Measurements from ENCODE around the gene TSGA10.
"Not testable (repeated sequence)": the region's sequence is repeated elsewhere in the genome, so short reads cannot be mapped to it uniquely, and the experiment has no call there.

The TSGA10 gene

DNA sequence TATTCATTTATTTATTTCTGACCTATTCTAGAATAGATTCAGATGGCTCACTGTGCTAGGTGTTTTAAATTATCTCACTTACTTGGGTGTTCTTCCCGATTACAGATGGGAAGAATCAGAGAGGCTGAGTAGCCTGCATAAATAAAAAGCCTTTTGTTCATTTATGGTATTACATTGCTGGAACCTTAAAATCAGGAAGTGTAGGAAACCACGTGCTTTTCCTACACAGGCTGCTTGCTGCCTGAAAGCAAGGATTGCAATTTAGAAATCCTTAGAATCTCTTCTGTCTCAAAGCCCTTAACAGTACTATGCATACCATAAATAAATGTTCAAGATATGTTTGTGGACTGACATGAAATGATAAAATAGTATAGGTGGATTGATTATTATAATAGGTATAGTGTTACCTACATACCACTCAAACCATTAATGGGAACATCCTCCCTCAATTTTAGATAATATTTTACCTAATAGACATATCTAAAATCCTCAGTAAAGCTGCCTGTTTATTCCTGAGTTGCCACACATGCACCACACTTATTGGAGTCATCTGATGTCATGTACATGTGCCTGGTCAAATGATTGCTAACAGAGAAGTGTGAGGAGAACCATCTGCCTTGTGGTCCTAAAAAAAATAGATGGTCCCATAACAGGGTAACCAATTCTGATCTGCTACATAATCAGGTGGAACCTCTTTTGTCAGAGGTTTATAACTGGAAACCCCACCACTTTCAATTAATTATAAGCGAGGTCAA, 86.7 kb downstream of the TSGA10 start:
- DNase-seq (ENCODE audit: low spot score) = no peak

DNA sequence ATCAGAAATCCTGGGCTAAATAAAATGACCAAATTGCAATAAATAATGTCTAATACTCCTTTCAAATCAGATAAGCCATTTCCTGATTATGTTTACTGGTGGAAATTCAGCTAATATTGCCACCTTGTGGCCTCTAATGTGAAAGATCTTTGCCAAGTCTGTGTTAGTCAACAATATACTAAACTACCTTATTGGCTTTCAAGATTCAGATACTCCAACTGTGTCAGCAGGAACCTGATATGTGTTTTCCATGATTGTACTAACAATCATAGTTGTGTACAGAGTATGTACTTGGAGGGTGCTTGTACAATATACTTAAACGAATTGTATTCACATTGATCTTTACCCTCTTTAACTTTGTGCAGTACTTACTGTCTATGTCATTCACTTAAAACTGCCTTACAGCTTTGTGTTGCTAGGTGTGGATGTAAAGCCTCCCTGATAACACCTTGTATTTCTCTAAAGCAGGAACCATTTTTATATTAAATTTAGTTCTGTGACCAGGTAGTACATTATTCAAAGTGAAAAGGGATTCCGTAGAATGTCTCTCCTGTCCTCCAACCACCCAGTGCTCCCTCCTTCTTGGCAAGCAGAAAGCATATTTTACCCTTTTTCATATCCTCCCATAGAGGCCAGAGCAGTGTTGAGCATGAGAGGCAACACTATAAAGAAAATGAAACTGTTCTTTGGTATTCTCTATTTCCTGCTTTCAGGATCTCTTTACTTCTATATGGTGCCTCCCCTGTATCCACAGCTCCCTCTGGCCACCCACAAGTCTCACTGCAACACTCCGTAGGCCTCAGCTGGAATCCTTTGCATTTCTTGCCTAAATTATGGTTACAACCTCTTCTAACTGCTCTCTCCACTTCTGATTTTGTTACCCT, 88.4 kb downstream of the TSGA10 start:
- DNase-seq (ENCODE audit: low spot score) = peak; percentile 50

DNA sequence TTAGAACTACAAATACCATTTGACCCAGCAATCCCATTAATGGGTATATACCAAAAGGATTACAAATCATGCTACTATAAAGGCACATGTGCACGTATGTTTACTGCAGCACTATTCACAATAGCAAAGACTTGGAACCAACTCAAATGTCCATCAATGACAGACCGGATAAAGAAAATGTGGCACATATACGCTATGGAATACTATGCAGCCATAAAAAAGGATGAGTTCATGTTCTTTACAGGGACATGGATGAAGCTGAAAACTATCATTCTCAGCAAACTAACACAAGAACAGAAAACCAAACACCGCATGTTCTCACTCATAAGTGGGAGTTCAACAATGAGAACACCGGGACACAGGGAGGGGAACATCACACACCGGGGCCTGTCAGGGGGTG, 105.6 kb downstream of the TSGA10 start:
- DNase-seq (ENCODE audit: low spot score) = not testable (repeated sequence)

- not testable (repeated sequence) for DNase-seq (ENCODE audit: low spot score)
These were observed 113.9 kb downstream of the TSGA10 start for GRCh38 chr2:99040736-99041300.

GRCh38 chr2:99035920-99036319, 118.8 kb downstream of the TSGA10 start:
- DNase-seq (ENCODE audit: low spot score) = no peak

DNA sequence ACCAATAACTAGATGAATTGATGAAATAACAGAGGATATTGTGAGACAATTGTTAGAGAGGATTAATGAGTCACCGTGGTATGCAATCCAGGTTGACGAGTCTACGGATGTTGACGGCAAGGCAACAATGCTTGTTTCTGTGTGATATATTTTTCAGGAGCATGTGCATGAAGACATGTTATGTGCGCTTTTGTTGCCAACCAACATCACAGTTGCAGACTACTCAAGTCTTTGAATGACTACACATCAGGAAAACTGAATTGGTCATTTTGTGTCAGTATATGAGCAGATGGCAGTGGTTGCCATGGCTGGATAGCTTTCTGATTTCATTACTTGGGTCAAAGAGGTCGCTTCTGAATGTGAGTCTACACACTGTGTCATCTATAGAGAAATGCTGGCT, 122.0 kb downstream of the TSGA10 start:
- DNase-seq (ENCODE audit: low spot score) = peak; percentile 24

- peak; percentile 44 for DNase-seq (ENCODE audit: low spot score)
These were observed 122.7 kb downstream of the TSGA10 start for GRCh38 chr2:99032001-99032400.

- no peak for DNase-seq (ENCODE audit: low spot score)
These were observed 123.3 kb downstream of the TSGA10 start for GRCh38 chr2:99031481-99031880.

DNA sequence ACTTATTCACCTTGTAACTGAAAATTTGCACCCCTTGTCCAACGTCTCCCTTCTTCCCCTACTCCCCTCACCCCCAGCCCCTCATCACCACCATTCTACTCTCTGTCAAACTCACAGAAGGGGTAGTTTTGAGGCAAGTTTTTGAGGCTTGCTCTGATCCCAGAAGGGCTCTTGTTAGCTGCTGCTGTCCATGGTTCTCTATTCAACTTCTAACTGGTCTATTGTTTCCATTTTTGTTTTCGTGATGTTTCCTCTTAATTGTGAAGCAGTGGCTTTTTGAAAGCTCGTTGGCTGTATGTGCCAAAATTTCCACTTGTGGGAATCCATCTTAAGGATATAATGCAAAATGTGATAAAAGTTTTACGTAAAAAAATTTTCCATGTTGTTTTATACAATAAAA, 126.2 kb downstream of the TSGA10 start:
- no peak for DNase-seq (ENCODE audit: low spot score)

DNA sequence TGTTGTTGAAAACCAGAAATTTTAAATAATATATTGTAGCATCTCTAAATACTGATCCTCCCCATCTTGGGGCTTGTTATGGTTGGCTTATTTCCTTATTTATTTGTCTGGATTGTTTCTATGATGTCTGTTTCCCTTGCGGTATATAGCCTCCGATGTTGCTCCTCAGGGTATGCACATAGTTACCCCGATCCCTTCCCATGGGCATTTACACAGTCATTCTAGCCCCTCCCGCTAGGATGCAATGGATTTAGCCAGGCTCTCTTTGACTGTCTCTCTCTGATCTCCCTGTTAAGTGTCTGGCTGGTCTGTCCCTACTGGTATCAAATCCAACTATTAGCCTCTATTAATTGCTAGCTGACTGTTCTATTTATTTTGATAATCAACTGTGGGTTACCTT, 126.9 kb downstream of the TSGA10 start:
- DNase-seq (ENCODE audit: low spot score) = no peak

DNA sequence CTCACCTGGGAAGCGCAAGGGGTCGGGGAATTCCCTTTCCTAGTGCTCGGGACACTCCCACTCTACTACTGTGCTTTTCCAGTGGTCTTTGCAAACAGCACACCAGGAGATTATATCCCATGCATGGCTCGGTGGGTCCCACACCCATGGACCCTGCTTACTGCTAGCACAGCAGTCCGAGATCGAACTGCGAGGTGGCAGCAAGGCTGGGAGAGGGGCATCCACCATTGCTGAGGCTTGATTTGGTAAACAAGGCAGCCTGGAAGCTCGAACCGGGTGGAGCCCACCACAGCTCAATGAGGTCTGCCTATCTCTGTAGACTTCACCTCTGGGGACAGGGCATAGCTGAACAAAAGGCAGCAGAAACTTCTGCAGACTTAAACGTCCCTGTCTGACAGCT, 154.0 kb downstream of the TSGA10 start:
- no peak for DNase-seq (ENCODE audit: low spot score)

DNA sequence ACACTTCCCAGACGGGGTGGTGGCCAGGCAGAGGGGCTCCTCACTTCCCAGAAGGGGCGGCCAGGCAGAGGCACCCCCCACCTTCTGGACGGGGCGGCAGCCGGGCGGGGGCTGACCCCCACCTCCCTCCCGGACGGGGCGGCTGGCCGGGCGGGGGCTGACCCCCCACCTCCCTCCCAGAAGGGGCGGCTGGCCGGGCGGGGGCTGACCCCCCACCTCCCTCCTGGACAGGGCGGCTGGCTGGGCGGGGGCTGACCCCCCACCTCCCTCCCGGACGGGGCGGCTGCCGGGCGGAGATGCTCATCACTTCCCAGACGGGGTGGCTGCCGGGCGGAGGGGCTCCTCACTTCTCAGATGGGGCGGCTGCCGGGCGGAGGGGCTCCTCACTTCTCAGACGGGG, 166.0 kb downstream of the TSGA10 start:
- not testable (repeated sequence) for DNase-seq (ENCODE audit: low spot score)

GRCh38 chr2:98985905-98986666, 168.7 kb downstream of the TSGA10 start:
- DNase-seq (ENCODE audit: low spot score) = no peak

DNA sequence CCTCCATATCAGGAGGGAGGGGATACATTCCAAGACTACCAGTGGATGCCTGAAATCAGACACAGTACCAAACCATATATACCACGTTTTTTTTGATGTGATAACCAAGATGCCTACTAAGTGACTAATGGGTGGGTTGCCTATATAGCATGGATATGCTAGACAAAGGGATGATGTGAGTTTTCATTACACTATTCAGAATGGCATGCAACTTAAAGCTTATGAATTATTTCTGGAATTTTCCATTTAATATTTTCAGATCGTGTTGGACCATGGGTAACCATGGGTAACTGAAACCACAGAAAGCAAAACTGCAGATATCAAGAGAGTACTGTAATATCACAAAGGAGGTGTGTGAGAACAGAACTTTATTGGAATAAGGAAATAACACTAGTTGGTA, 179.1 kb downstream of the TSGA10 start:
- DNase-seq (ENCODE audit: low spot score) = no peak

DNA sequence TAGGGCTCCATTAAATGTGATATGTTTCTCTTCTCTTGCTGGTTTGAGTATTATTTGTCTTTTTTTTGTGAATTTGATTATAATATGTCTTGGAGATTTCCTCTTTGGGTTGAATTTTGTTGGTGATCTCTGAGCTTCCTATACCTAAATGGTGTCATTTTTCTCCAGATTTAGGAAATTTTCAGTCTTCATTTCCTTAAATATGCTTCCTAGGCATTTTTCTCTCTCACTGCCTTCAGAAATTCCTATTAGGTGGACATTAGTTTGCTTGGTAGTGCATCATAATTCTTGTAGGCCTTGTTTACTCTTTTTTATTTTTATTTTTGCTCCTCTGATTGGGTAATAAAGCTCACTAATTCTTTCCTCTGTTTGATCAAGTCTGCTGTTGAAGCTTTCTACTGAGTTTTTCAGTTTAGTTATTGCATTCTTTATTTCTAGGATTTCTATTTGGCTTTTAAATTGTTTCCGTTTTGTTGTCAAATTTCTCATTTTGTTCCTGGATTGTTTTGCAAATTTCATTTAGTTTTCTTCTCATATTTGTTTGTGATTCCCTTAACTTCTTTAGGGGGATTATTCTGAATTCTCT, 182.1 kb downstream of the TSGA10 start:
- DNase-seq (ENCODE audit: low spot score) = no peak

GRCh38 chr2:98959810-98960507, 194.8 kb downstream of the TSGA10 start:
- no peak for DNase-seq (ENCODE audit: low spot score)

DNA sequence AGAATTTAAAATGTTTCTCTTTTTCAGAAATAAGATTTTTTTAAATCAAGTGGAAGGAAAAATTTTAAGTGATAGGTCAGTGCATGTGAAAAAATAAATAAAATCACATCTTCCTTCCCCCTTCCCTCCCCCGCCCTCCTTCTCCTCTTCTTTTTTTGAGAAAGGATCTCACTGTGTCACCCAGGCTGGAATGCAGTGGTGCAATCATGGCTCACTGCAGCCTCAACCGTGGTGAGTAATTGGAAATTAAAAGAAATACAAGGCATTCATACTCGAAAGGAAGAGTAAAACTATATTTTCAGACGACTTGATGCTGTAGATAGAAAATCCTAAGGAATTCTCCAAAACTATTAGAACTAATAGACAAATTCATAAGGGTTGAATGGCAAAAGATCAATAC, 201.8 kb downstream of the TSGA10 start:
- no peak for DNase-seq (ENCODE audit: low spot score)

DNA sequence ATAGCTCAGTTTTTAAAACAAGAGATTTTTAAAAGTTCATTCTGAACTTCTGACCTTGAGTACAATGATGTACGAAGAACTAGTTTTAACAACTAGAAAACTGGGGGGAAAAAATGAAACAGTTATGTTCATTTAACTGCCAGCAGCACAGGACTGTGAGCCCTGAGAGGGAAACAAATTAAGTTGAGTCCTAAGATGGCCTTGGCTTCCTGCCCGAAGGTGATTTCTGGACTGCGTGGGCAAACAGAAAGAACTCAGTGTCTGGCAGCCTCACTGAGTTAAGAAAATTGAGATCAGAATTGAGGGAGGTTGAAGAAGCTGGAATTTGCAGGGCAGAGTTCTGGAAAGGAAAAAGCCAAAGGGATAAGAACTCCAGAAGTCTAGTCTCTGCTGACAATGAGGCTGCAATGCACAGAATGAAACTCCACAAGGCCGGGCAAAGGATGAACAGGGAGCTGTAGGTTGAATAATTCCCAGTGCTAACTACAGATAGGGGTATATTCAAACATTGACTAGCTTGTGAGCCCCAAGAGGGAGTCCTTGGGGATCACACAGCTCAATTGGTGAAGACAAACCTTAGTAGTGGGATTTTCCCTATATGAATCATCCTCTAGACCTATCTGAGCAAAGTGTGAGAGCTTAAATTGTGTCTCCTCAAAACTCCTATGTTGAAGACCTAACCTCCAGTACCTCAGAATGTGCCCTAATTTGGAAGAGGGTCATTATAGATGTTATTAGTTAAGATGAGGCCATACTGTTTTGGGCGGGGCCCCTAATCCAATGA, 205.6 kb downstream of the TSGA10 start:
- no peak for DNase-seq (ENCODE audit: low spot score)

- no peak for DNase-seq (ENCODE audit: low spot score)
These were observed 207.2 kb downstream of the TSGA10 start for GRCh38 chr2:98947554-98947953.

All from activated CD4-positive, alpha-beta T cell treated with anti-CD3 and anti-CD28 coated beads, Interleukin-2, Interleukin-4, amounts not matched to agents 100 ng/mL and 50 ng/mL, durations not matched to agents 16 hours and 8 hours (primary cell).